GM12891 (cell line): ENCODE measurements around the gene ZNF500.

ENCODE experiments used
- POLR2A ChIP-seq: IDR thresholded peaks from 2 replicates; pipeline ENCODE4 v1.6.1; 2011; ENCODE audit warnings: low read depth, low read length, control low read depth
- POLR2AphosphoS5 ChIP-seq: IDR thresholded peaks from 2 replicates; pipeline ENCODE4 v1.6.1; 2011; ENCODE audit warnings: low read depth, low read length, control low read depth
- TAF1 ChIP-seq: IDR thresholded peaks from 2 replicates; pipeline ENCODE4 v1.6.1; 2011; ENCODE audit warnings: low read depth, low read length, control low read depth

GRCh38 chr16:4811242-4811641 lies 44.3 kb upstream of the ZNF500 start:
- no peak for TF ChIP-seq POLR2A
- no peak for TF ChIP-seq POLR2AphosphoS5
- TF ChIP-seq TAF1, result no peak
